NT2/D1 (cell line): Measurements from ENCODE around the gene HSD11B1.

ENCODE experiments used
- DNase-seq: peaks from one replicate; pipeline ENCODE4 v3.0.0-alpha.2; 2011; ENCODE audit warnings: low read depth, low spot score
- H3K27me3 ChIP-seq: 2 replicates; pipeline ENCODE4 v1.6.0; 2011; ENCODE audit warnings: mild to moderate bottlenecking; ENCODE audit not compliant: insufficient read length, insufficient read depth
- H3K36me3 ChIP-seq: 2 replicates; pipeline ENCODE4 v1.6.1; 2011; ENCODE audit warnings: mild to moderate bottlenecking, low read length, mixed read lengths; ENCODE audit not compliant: insufficient read depth, insufficient read length
- H3K4me1 ChIP-seq: 2 replicates; pipeline ENCODE4 v1.5.1; 2011; ENCODE audit not compliant: insufficient read depth, insufficient read length
- H3K4me3 ChIP-seq: 2 replicates; pipeline ENCODE4 v1.5.1; 2011; ENCODE audit warnings: low read depth; ENCODE audit not compliant: insufficient read length
- H3K9ac ChIP-seq: 2 replicates; pipeline ENCODE4 v1.6.0; 2011; ENCODE audit warnings: low read depth; ENCODE audit not compliant: insufficient read length
- H3K9me3 ChIP-seq: 2 replicates; pipeline ENCODE4 v1.5.1; 2011; ENCODE audit warnings: mild to moderate bottlenecking, low read length; ENCODE audit not compliant: insufficient read depth
- SUZ12 ChIP-seq: IDR thresholded peaks from 2 replicates; pipeline ENCODE4 v1.6.1; 2011; ENCODE audit not compliant: insufficient read length, insufficient read depth; ENCODE audit errors: extremely low read depth
- YY1 ChIP-seq: IDR thresholded peaks from 2 replicates; pipeline ENCODE4 v1.6.1; 2011; ENCODE audit not compliant: insufficient read length, insufficient read depth
- ZNF274 ChIP-seq: IDR thresholded peaks from 2 replicates; pipeline ENCODE4 v1.6.1; 2011; ENCODE audit warnings: mild to moderate bottlenecking, low read depth, low read length

HSD11B1 gene

DNA sequence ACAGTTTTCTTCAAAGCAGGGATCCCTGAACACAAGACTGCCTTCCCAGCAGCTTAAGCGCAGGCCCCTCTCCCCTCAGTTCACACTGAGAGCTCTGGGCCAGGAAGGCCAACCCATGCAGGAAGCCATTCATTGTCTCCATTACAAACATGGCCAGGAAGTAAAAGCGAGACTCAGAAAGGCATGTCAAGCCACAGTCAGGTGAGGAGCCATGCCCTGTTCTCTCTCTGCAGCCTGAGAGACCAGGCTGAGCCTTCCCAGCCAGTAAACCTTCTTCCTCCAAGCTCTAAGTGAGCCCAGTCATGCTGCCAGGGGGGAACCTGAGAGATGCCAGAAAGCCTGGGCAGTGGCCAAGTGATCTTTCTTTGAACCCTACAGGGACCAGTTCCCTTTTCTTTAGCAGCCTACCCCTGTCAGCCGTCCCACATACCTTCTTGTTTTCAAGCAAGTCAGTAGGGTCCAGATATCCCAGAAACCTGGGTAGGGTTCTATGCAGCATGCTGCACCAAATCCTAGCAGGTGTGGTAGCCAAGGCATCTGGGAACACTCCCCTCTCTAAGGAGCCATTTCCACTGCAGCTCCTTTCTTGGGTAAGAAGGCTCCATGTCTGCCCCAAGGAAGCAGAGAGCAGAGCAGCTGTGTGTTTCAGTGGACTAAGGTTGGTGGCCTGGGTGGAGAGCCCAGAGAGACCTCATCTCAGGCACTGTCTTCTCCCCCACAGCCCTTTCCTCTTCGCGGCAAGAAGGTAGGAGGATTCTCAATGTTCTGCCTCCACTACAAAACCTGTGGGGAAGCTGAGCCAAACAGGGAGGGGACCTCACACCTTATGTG is 52.2 kb downstream of the HSD11B1 start:
- Histone ChIP-seq H3K4me1 (no peaks in the 10 kb centered on the region), H3K9ac (no peak overlapping the region), H3K4me3 (no peak overlapping the region), H3K36me3 (no peaks in the 10 kb centered on the region), H3K9me3 (no peaks in the 10 kb centered on the region), H3K27me3 (peaks cover 5% of the 10 kb centered on the region)
- DNase-seq: no peak
- TF ChIP-seq YY1 (no peak), SUZ12 (no peak), ZNF274 (no peak)

GRCh38 chr1:209758400-209758799 is 53.8 kb downstream of the HSD11B1 start:
- no peak for TF ChIP-seq ZNF274
- TF ChIP-seq YY1: no peak
- TF ChIP-seq SUZ12: no peak
- no peak for DNase-seq
- Histone ChIP-seq H3K27me3 (peaks cover 5% of the 10 kb centered on the region), H3K9me3 (no peaks in the 10 kb centered on the region), H3K36me3 (no peaks in the 10 kb centered on the region), H3K4me3 (no peak overlapping the region), H3K9ac (no peak overlapping the region), H3K4me1 (no peaks in the 10 kb centered on the region)

- DNase-seq: no peak
- no peak for TF ChIP-seq SUZ12
- Histone ChIP-seq H3K4me3 (no peak overlapping the region), H3K9ac (no peak overlapping the region), H3K27me3 (peaks cover 5% of the 10 kb centered on the region), H3K4me1 (no peaks in the 10 kb centered on the region), H3K9me3 (no peaks in the 10 kb centered on the region), H3K36me3 (no peaks in the 10 kb centered on the region)
Observed at GRCh38 chr1:209759829-209760359, 55.2 kb downstream of the HSD11B1 start.

DNA sequence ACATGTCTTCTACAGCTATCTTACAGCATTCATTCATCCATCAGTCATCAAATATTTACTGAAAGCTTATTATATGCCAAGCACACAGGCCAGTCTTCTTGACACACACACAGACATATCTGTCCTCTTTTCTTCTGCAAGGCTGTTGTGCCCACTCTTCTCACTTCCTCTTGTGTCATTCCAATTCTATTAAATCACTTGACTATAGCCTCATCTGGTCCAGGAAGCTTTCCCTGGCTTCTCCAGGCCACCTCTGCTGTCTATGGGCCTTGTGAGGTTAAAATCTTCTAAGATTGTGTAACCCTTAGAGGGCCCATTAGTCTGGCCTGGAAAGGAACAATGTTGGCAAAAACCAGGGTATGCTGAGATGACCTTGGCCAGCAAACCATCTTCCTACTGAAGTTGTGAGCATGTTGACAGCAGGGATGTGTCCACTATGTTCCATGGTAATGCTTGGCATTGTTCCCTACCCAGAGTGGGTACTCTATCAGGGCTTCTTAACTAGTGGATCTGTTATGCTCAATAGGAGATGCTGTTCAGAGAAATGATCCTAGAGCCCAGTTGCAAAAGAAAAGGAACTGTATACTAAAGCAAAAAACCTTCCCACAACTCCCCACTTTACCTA is 56.5 kb downstream of the HSD11B1 start:
- Histone ChIP-seq H3K4me1 (no peaks in the 10 kb centered on the region), H3K27me3 (peaks cover 5% of the 10 kb centered on the region), H3K9ac (no peak overlapping the region), H3K4me3 (no peak overlapping the region), H3K9me3 (no peaks in the 10 kb centered on the region), H3K36me3 (no peaks in the 10 kb centered on the region)
- no peak for DNase-seq
- TF ChIP-seq SUZ12 (no peak), YY1 (no peak), ZNF274 (no peak)

DNA sequence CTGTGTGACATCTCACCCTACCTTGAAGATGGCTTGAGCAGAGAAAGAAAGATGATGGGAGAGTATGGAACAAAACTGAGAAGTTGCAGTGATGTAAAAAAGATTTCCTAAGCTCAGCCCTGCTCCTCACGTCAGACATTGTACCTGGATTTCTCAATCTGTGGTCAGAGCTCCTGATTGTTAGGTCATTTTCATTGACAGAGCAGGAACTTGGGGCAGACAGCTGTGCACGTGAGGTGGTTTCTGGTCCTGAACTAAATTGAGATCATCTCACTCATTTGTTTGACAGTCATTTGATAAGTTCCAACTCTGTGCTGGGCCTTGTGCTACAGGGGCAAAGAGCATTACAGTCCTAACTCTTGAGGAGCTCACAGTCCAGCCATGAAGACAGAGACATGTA is 61.4 kb downstream of the HSD11B1 start:
- DNase-seq: no peak
- Histone ChIP-seq H3K9me3 (no peaks in the 10 kb centered on the region; the same call in 1 of the 2 replicates), H3K36me3 (no peaks in the 10 kb centered on the region), H3K4me3 (no peak overlapping the region), H3K27me3 (no peaks in the 10 kb centered on the region), H3K9ac (no peak overlapping the region), H3K4me1 (no peaks in the 10 kb centered on the region)
- no peak for TF ChIP-seq YY1
- no peak for TF ChIP-seq ZNF274
- no peak for TF ChIP-seq SUZ12

DNA sequence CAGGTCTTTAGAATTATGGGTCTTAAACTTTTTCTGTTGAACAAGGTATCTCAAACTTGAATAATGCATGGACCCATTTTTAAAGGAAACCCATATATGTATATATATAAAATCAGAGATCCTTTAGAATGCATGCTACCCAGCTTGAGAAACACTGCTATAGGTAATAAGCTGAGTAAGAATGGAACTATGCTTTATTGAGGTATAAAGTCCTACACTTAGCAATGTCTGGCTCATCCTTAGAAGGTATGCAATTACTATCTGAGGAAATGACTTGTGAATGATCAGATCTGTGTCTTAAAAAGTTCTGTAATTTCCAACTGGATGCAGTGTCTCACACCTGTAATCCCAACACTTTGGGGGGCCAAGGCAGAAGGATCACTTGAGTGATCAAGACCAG is 62.5 kb downstream of the HSD11B1 start:
- Histone ChIP-seq H3K36me3 (no peaks in the 10 kb centered on the region), H3K27me3 (no peaks in the 10 kb centered on the region), H3K4me3 (no peak overlapping the region), H3K9me3 (no peaks in the 10 kb centered on the region; the same call in 1 of the 2 replicates), H3K4me1 (no peaks in the 10 kb centered on the region), H3K9ac (no peak overlapping the region)
- no peak for DNase-seq
- TF ChIP-seq SUZ12: no peak
- TF ChIP-seq YY1: no peak
- TF ChIP-seq ZNF274: no peak

DNA sequence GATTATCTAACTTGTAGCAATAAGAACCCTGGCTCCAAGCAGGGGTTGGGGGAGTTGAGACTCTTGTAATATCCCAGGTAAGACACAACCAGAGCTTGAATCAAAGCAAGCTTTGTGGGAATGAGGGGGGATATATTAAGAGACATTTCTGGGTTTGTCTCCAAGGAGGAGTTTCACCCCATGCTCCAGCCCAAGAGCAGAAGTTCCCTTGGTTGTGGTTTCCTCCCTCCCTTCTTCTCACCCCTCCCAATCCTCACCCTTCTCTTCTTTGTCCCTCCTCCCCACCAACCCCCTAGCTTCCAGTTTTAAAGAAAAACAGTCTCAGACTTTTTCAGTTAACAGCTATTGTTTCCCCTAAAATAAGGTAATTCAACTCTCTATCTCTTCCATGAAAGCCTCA is 63.1 kb downstream of the HSD11B1 start:
- Histone ChIP-seq H3K4me3 (no peak overlapping the region), H3K36me3 (no peaks in the 10 kb centered on the region), H3K4me1 (no peaks in the 10 kb centered on the region), H3K27me3 (no peaks in the 10 kb centered on the region), H3K9me3 (no peaks in the 10 kb centered on the region; the same call in 1 of the 2 replicates), H3K9ac (no peak overlapping the region)
- DNase-seq: no peak
- TF ChIP-seq ZNF274 (no peak), SUZ12 (no peak), YY1 (no peak)
